T-cell (primary cell): ENCODE data around the gene GPR63. TPM values are rescaled to one million over a fixed set of nuclear protein-coding genes. Genes with fewer than 3 reads are reported as not detected.

Experiments used
- ATAC-seq, 4 experiments: fragments of 200-7000 bp in 3 of 4; fragments of 150-1000 bp in 1 of 4; cut with Tn5 transposase; replicated peaks in 1 of 4; 1 replicate in 3 of 4; 2 replicates in 1 of 4; pipeline ENCODE4 v1.10.0; 2021; ENCODE audit warnings: moderate library complexity in 3 of 4, mild to moderate bottlenecking in 2 of 4, moderate number of reproducible peaks in 1 of 4
- CTCF ChIA-PET, 2 donors: fragments of 300-600 bp; sonication (Branson Sonifier 250); formaldehyde crosslinking; loops; one replicate each; lab custom pipeline; 2022; ENCODE audit warnings: antibody characterized with exemption in 2 of 2; lab: Charles Lee
- POLR2A ChIA-PET, 2 donors: fragments of 300-600 bp; sonication (Branson Sonifier 250); formaldehyde crosslinking; loops; one replicate each; lab custom pipeline; 2022; ENCODE audit warnings: antibody characterized with exemption in 2 of 2; lab: Charles Lee
- DNase-seq, 35 experiments: peaks; one replicate each; pipeline versions ENCODE4 v3.0.0 to v3.0.0-alpha.2; 2013 to 2023
- H3K27ac ChIP-seq: one replicate; pipeline ENCODE4 v1.5.1; 2013; ENCODE audit warnings: low read length
- H3K27me3 ChIP-seq, 2 experiments: replicated peaks in 1 of 2; 1 replicate in 1 of 2; 2 replicates in 1 of 2; pipeline versions ENCODE4 v1.6.1 to v1.7.0; 2013; ENCODE audit warnings: low read length in 1 of 2, mixed read lengths in 1 of 2; ENCODE audit not compliant: control insufficient read depth in 2 of 2, insufficient read depth in 2 of 2; ENCODE audit errors: extremely low read depth in 1 of 2
- H3K36me3 ChIP-seq, 2 donors: 1 replicate in 1 of 2; 2 replicates in 1 of 2; pipeline versions ENCODE4 v1.6.1 to v1.7.0; 2013; ENCODE audit warnings: low read length in 1 of 2; ENCODE audit not compliant: control insufficient read depth in 2 of 2, insufficient read depth in 1 of 2; ENCODE audit errors: extremely low read depth in 1 of 2
- H3K4me1 ChIP-seq, 2 experiments: 1 replicate in 1 of 2; 2 replicates in 1 of 2; pipeline versions ENCODE4 v1.6.1 to v1.7.0; 2013; ENCODE audit warnings: low read length in 2 of 2, mixed read lengths in 1 of 2; ENCODE audit not compliant: insufficient read depth in 2 of 2, control insufficient read depth in 1 of 2; ENCODE audit errors: extremely low read depth in 1 of 2
- H3K4me3 ChIP-seq, 2 donors: 1 replicate in 1 of 2; 2 replicates in 1 of 2; pipeline versions ENCODE4 v1.5.1 to v1.7.0; 2013; ENCODE audit warnings: mild to moderate bottlenecking in 2 of 2, low read length in 1 of 2, moderate library complexity in 1 of 2; ENCODE audit not compliant: control insufficient read depth in 1 of 2; ENCODE audit errors: extremely low read depth in 1 of 2
- H3K9me3 ChIP-seq: 2 replicates; pipeline ENCODE4 v1.7.0; 2013
- H3K27ac Mint-ChIP-seq, 2 donors: one replicate each; pipeline ENCODE4 v1.8.0; 2020 to 2021; ENCODE audit warnings: mild to moderate bottlenecking in 2 of 2, mixed read lengths in 2 of 2
- H3K27me3 Mint-ChIP-seq, 2 donors: one replicate each; pipeline ENCODE4 v1.8.0; 2021 to 2022; ENCODE audit warnings: mixed read lengths in 2 of 2
- H3K36me3 Mint-ChIP-seq: one replicate; pipeline ENCODE4 v1.8.0; 2021; ENCODE audit warnings: mixed read lengths
- H3K4me1 Mint-ChIP-seq, 3 donors: one replicate each; pipeline ENCODE4 v1.8.0; 2020 to 2022; ENCODE audit warnings: mixed read lengths in 3 of 3, mild to moderate bottlenecking in 1 of 3
- H3K4me3 Mint-ChIP-seq, 3 donors: one replicate each; pipeline ENCODE4 v1.8.0; 2020 to 2022; ENCODE audit warnings: mild to moderate bottlenecking in 3 of 3, mixed read lengths in 3 of 3, moderate library complexity in 3 of 3
- H3K9me3 Mint-ChIP-seq, 3 donors: one replicate each; pipeline ENCODE4 v1.8.0; 2020 to 2022; ENCODE audit warnings: mixed read lengths in 3 of 3
- WGBS: methylation state at CpG from one replicate; pipeline ENCODE4 v1.1.5; 2013; ENCODE audit warnings: missing lambda C conversion rate; ENCODE audit not compliant: insufficient coverage; 5-methylcytosine and 5-hydroxymethylcytosine counted together
- total RNA-seq, 35 experiments: library from RNA in 6 of 35; stranded (reverse) in 6 of 35; fragments of 120-200 nt in 1 of 35; gene quantifications; one replicate each; pipeline versions ENCODE4 v1.2.1 to v1.2.4 and lab custom pipeline; 2013 to 2026

GPR63 gene
- total RNA-seq, 5 donors from 2014 or later (not counting 1 experiment from before 2014, with no cell fraction given) = 0.25 to 0.92 (median 0.67) TPM

GRCh38 chr6:96865055-96865405 is 27.8 kb upstream of the GPR63 start:
- no peak for ATAC-seq
- ChIA-PET POLR2A (no interaction called here), CTCF (interaction anchor here in 1 of 2 donors (0.7 kb wide), 1 partner anchor 13 kb away, joined by 3 read pairs; no protein-coding TSS in a partner anchor)
- no peak for DNase-seq
- H3K9me3 Mint-ChIP-seq = peaks cover 0 to 3% (median 0%) of the 10 kb centered on the region in 3 donors
- H3K36me3 Mint-ChIP-seq = no peaks in the 10 kb centered on the region
- no peak overlapping the region for H3K27ac Mint-ChIP-seq
- H3K4me3 Mint-ChIP-seq = no peak overlapping the region
- H3K36me3 ChIP-seq = no peaks in the 10 kb centered on the region
- peaks cover 0 to 3% of the 10 kb centered on the region in 2 experiments for H3K27me3 ChIP-seq
- H3K27ac ChIP-seq = no peak overlapping the region
- no peak overlapping the region for H3K4me3 ChIP-seq
- no peaks in the 10 kb centered on the region for H3K4me1 Mint-ChIP-seq
- 71% methylated on average over 1 of the region's 3 CpGs for WGBS
- H3K27me3 Mint-ChIP-seq = peaks cover 28 to 35% of the 10 kb centered on the region in 2 donors
- H3K9me3 ChIP-seq = no peaks in the 10 kb centered on the region
- no peaks in the 10 kb centered on the region for H3K4me1 ChIP-seq

DNA sequence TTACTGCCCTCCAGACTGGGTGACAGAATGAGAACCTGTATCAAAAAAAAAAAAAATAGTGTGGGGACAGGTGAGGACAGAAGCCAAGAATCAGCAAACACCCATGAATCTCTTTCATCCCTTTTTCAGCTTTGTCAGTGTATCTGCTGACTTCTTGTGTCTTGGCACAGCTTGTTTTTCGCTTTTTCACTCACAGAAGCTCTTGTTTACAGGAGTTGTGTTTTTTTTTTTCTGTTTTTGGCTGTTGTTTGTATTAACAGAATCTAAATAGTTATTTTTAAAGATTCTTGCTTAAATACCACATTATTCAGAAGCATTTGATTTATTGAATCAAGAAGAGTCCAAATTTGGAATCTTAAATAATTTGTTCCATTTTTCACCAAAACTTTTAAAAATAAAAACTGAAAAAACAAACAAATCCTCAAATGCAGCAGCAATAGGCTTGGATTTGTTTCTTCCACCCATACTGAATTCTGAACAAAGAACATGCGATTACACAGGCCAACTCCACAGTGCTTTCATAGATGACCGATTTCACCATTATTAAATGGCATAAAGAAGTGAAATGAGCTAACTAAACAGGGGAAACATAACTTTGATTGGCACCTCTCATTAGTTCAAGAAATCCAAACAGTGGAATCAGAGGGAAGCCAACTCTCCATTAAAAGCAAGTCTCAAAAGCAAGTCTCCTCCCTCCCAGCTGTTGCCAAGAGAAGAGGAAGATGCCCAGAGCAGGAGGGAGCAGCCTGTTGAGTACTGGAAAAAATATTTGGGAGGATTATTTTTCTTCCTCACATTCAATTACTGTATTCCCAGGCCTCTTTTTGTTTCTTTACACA is 27.2 kb upstream of the GPR63 start:
- no peaks in the 10 kb centered on the region for H3K4me1 ChIP-seq
- no peak overlapping the region for H3K27ac ChIP-seq
- ChIA-PET POLR2A (interaction anchor here in 1 of 2 donors (0.6 kb wide), 2 partner anchors 46 to 295 kb away, joined by 3 to 4 read pairs; no protein-coding TSS in a partner anchor), CTCF (interaction anchor here in 1 of 2 donors (0.6 kb wide), 1 partner anchor 28 kb away, joined by 3 read pairs; no protein-coding TSS in a partner anchor)
- H3K9me3 ChIP-seq = no peaks in the 10 kb centered on the region
- Mint-ChIP-seq H3K4me3 (no peak overlapping the region), H3K36me3 (no peaks in the 10 kb centered on the region), H3K27me3 (peaks cover 29 to 37% of the 10 kb centered on the region in 2 donors), H3K27ac (no peak overlapping the region), H3K4me1 (no peaks in the 10 kb centered on the region), H3K9me3 (peaks cover 0 to 3% (median 0%) of the 10 kb centered on the region in 3 donors)
- H3K27me3 ChIP-seq = peaks cover 0 to 6% of the 10 kb centered on the region in 2 experiments
- ATAC-seq (no peak), DNase-seq (no peak)
- H3K4me3 ChIP-seq = no peak overlapping the region
- no peaks in the 10 kb centered on the region for H3K36me3 ChIP-seq
- no CpG with 5 or more reads among the region's 3 CpGs for WGBS

GRCh38 chr6:96862560-96862959 is 25.3 kb upstream of the GPR63 start:
- H3K4me1 ChIP-seq = no peaks in the 10 kb centered on the region
- DNase-seq = no peak
- H3K9me3 ChIP-seq = no peaks in the 10 kb centered on the region
- Mint-ChIP-seq H3K27ac (no peak overlapping the region), H3K4me1 (no peaks in the 10 kb centered on the region), H3K36me3 (no peaks in the 10 kb centered on the region), H3K4me3 (no peak overlapping the region), H3K27me3 (peaks cover 31 to 32% of the 10 kb centered on the region in 2 donors), H3K9me3 (peaks cover 0 to 3% (median 0%) of the 10 kb centered on the region in 3 donors)
- peaks cover 0 to 6% of the 10 kb centered on the region in 2 experiments for H3K27me3 ChIP-seq
- H3K4me3 ChIP-seq = no peak overlapping the region
- ChIA-PET POLR2A (no interaction called here), CTCF (no interaction called here)
- H3K36me3 ChIP-seq = no peaks in the 10 kb centered on the region
- no peak for ATAC-seq
- H3K27ac ChIP-seq = no peak overlapping the region
- no CpG with 5 or more reads among the region's 1 CpG for WGBS

DNA sequence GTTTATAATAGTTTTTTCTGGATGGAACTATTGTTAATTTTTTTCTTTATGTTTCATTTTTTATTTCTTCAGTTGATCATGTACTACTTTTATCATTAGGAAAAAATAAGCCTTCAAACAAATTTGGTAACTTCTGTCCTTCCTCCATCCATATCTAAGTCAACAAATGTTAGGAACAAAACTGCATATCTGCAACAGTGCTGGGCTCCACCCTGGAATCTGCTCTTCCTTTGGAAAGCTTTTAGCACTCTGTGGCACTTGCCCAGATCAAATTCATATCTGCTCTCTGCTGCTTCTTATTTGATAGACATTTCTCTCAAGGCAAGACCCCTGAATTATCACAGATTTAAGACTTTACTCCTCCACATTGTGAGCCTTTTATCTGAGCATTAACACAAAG is 24.3 kb upstream of the GPR63 start:
- Mint-ChIP-seq H3K27ac (no peak overlapping the region), H3K4me3 (no peak overlapping the region), H3K36me3 (no peaks in the 10 kb centered on the region), H3K4me1 (no peaks in the 10 kb centered on the region), H3K9me3 (peaks cover 0 to 3% (median 0%) of the 10 kb centered on the region in 3 donors), H3K27me3 (peaks cover 32 to 34% of the 10 kb centered on the region in 2 donors)
- ChIA-PET CTCF (no interaction called here), POLR2A (no interaction called here)
- Histone ChIP-seq H3K9me3 (no peaks in the 10 kb centered on the region), H3K27ac (no peak overlapping the region), H3K36me3 (no peaks in the 10 kb centered on the region), H3K4me1 (no peaks in the 10 kb centered on the region), H3K4me3 (no peak overlapping the region), H3K27me3 (peaks cover 0 to 6% of the 10 kb centered on the region in 2 experiments)
- ATAC-seq (no peak), DNase-seq (no peak)

- peaks cover 0 to 3% (median 0%) of the 10 kb centered on the region in 3 donors for H3K9me3 Mint-ChIP-seq
- no peaks in the 10 kb centered on the region for H3K4me1 Mint-ChIP-seq
- no peak overlapping the region for H3K27ac Mint-ChIP-seq
- Histone ChIP-seq H3K4me3 (no peak overlapping the region), H3K27me3 (peaks cover 0 to 6% of the 10 kb centered on the region in 2 experiments), H3K9me3 (no peaks in the 10 kb centered on the region), H3K36me3 (no peaks in the 10 kb centered on the region), H3K27ac (no peak overlapping the region), H3K4me1 (no peaks in the 10 kb centered on the region)
- H3K36me3 Mint-ChIP-seq = no peaks in the 10 kb centered on the region
- CTCF ChIA-PET = no interaction called here
- DNase-seq = no peak
- WGBS = 71% methylated on average over 1 of the region's 1 CpG
- POLR2A ChIA-PET = no interaction called here
- ATAC-seq = no peak
- no peak overlapping the region for H3K4me3 Mint-ChIP-seq
- peaks cover 14 to 18% of the 10 kb centered on the region in 2 donors for H3K27me3 Mint-ChIP-seq
These were observed 19.6 kb upstream of the GPR63 start for GRCh38 chr6:96856856-96857255.

DNA sequence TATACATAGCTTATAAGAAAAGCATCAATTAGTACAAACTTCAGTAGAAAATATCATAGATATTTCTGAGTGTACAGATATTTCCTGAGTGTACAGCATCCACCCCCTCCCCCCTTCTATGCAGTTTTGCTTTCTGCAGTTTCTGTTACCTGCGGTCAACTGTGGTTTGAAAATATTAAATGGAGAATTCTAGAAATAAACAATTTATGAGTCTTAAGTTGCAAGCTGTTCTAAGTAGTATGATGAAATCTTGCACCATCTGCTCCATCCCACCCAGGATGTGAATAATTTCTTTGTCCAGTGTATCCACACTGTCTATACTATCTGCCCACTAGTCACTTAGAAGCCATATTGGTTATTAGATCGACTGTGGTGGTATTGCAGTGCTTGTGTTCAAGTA is 15.8 kb upstream of the GPR63 start:
- no peak for ATAC-seq
- Histone ChIP-seq H3K27ac (no peak overlapping the region), H3K36me3 (no peaks in the 10 kb centered on the region), H3K27me3 (no peaks in the 10 kb centered on the region), H3K4me1 (no peaks in the 10 kb centered on the region), H3K4me3 (no peak overlapping the region), H3K9me3 (no peaks in the 10 kb centered on the region)
- ChIA-PET POLR2A (no interaction called here), CTCF (no interaction called here)
- DNase-seq = no peak
- Mint-ChIP-seq H3K4me1 (no peaks in the 10 kb centered on the region), H3K9me3 (no peaks in the 10 kb centered on the region), H3K27me3 (peaks cover 6 to 8% of the 10 kb centered on the region in 2 donors), H3K36me3 (no peaks in the 10 kb centered on the region), H3K27ac (no peak overlapping the region), H3K4me3 (no peak overlapping the region)
- WGBS = no CpG with 5 or more reads among the region's 2 CpGs
